Measurements from ENCODE around the gene CLMP.

DNA sequence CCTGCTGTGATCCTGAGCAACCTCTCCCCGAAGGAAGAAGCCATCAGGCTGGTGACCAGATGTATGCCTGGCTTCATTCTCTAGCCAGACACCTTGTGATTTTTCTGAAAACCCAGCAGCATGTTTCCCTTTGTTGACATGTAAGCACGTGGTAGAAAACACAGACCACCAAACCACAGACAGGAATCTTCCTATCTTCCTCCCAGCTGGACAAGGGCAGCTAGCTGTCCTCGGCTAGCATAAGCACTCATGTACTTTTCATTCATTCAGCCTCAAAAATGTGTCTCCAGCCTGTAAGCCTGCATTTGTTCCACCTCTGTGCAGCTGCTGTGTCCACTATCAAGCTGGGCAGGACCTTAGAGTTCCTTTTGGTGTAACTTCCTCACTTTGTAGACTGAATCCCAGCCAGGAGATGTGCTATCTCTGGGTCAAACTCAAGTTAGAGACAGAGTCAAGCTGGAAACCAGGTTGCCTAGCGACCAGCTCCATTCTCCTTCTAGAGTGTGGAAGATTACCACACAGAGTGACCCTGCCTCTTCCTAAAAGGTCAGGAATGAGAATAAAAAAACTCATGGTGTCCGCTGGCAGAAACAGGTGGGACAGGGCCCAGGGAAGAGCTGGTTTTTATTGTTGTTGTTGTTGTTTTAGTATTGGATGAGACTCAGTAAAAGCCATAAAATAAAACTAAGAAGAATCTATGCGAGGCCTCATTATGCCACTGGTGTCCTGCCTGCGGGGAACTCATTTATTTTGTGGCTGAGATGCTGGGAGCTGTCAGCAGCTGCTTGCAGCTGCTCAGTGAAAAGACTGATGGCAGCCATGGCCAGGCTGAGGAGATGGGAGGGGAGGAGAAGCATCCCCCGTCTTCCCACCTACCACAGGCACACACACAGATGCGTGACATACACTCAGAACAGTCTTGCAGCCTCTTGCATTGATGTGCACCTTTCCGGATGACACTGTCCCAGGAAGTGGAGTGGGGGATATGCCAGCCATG, 7.4 kb upstream of the CLMP start:
- TF ChIP-seq, protein P1, sequence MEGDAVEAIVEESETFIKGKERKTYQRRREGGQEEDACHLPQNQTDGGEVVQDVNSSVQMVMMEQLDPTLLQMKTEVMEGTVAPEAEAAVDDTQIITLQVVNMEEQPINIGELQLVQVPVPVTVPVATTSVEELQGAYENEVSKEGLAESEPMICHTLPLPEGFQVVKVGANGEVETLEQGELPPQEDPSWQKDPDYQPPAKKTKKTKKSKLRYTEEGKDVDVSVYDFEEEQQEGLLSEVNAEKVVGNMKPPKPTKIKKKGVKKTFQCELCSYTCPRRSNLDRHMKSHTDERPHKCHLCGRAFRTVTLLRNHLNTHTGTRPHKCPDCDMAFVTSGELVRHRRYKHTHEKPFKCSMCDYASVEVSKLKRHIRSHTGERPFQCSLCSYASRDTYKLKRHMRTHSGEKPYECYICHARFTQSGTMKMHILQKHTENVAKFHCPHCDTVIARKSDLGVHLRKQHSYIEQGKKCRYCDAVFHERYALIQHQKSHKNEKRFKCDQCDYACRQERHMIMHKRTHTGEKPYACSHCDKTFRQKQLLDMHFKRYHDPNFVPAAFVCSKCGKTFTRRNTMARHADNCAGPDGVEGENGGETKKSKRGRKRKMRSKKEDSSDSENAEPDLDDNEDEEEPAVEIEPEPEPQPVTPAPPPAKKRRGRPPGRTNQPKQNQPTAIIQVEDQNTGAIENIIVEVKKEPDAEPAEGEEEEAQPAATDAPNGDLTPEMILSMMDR (conservative IDR thresholded peaks at IDR 0.05; ENCODE audit: low read depth in 2 of 2) = no peak
- TF ChIP-seq EZH2 (IDR thresholded peaks at IDR 0.05; ENCODE audit: low read depth, unreplicated experiment) (no peak), CREB1 (CRISPR knock-in tag; IDR thresholded peaks at IDR 0.05; ENCODE audit: low read depth) (no peak)
